Measurements from ENCODE around the gene TOP1.

Gene TOP1

DNA sequence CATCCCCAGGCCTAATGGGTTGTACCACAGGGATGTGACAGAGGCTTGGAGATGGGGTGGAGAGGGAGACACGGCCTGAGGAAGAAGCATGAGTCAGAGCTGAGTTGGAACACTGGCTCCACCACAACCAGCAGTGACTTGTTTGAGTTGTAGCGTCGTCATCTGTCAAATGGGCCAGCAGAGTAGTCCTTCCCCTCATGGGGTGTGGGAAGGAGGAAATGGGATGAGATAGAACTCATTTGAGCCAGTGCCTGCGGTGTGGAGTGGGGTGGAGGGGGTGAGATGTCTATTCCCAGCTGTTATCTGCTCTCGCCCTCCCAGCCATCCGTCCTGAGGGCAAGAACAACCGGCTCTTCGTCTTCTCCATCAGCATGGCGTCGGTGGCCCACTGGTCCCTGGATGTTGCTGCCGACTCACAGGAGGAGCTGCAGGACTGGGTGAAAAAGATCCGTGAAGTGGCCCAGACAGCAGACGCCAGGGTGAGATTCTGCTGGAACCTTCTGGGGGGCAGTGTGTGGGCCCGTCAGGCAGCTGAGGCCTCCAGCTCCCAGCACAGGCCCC, 141.2 kb downstream of the TOP1 start:
- DNase-seq (ENCODE audit: low spot score), result no peak

DNA sequence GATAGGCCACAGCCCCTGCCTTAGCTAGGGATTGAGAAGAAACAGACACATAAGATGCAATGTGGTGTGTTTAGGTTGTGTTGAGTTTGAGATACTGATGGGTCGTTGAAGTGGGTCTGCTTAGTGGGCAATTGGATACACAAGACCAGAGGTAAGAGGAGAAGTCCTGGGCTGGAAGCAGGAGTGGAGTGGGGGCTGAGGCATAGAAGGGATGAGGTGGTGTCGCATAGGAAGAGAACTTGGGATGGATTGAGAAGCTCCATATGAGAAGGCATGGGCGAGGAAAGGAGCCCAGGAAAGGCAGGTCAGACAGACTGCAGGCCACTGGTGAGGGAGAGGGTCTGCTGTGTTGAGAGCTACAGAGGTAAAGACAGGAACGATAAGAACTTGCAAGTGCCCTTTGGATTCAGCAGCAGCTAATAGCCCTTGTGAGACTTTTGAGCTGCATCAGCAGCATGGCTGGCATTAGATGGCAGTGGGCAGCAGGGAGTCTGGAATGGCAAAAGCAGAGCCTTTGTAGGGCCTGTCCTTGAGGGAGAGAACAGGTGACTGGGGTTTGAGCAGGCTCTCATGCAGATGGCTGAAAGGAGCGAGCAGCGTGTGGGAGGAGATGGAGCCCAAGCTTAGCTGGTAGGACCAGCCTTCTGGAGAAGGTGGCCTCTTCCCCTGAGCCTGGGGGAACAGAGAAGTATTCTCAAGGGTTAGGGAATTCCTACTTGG, 141.9 kb downstream of the TOP1 start:
- DNase-seq (ENCODE audit: low spot score), result no peak

DNA sequence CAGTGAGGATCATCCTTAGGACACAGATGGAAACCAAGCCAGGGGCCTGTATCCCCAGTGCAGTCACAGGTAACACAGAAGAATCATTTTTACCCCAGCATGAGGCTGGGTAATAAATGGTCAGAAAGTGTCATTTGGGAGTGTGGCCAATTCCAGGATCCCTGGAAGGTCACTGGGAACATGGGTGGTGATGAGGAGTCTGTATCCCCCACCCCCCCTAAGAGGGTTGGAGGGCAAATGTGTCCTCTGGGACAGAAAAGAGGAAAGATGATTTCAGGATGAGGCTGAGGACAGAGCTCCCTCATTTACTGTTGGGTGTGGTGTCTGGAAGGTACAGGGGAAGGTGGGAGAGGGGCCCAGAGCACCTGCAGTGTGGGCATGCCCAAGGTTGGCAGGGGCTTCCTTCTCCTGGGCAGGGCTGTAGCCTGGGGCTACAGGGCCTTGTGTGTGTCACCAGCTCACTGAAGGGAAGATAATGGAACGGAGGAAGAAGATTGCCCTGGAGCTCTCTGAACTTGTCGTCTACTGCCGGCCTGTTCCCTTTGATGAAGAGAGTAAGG, 143.2 kb downstream of the TOP1 start:
- no peak for DNase-seq (ENCODE audit: low spot score)

- no peak for DNase-seq (ENCODE audit: low spot score)
These were observed 143.9 kb downstream of the TOP1 start for GRCh38 chr20:41172296-41173140.

DNA sequence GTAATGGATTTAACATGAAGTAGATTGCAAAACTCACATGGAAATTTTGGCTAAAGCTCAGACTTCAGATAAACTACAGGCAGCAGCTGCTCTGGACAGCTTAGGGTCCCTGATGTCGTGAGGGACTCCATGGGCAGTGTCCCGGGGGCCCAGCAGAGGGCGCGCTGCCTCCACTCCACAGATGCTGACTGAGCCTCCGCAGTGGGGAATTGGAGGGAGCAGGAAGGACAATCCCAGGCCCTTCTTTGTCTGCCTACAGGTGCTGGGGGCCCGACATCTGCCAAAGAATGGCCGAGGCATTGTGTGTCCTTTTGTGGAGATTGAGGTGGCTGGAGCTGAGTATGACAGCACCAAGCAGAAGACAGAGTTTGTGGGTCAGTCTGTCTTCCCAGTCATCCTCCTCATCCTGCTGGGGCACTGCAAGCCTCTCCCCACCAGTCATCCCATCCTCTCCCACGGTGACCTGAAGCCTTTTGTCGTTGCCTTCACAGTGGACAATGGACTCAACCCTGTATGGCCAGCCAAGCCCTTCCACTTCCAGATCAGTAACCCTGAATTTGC, 144.6 kb downstream of the TOP1 start:
- peak; percentile 86 for DNase-seq (ENCODE audit: low spot score)

DNA sequence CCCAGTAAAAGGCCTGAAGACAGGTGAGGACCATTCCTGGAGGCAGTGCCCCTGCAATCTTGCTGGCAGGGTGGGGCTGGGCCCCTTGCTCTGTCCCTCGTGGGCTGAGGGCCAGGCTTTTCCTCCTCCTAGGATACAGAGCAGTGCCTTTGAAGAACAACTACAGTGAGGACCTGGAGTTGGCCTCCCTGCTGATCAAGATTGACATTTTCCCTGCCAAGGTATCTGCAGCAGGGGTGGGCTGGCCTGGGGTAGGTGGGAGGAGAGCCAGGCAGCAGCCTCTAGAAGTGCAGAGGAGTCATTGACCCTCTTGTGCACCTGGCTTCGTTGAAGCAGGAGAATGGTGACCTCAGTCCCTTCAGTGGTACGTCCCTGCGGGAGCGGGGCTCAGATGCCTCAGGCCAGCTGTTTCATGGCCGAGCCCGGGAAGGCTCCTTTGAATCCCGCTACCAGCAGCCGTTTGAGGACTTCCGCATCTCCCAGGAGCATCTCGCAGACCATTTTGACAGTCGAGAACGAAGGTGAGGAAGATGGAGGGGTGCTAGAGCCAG, 145.2 kb downstream of the TOP1 start:
- DNase-seq (ENCODE audit: low spot score), result no peak
